Measurements from ENCODE around the gene NCOA1. TPM values are rescaled to one million over a fixed set of nuclear protein-coding genes. Genes with fewer than 3 reads are reported as not detected.
"Not testable (repeated sequence)": the region's sequence is repeated elsewhere in the genome, so short reads cannot be mapped to it uniquely, and the experiment has no call there.

NCOA1 gene
- polyA plus RNA-seq, 1 donor: 110 TPM

DNA sequence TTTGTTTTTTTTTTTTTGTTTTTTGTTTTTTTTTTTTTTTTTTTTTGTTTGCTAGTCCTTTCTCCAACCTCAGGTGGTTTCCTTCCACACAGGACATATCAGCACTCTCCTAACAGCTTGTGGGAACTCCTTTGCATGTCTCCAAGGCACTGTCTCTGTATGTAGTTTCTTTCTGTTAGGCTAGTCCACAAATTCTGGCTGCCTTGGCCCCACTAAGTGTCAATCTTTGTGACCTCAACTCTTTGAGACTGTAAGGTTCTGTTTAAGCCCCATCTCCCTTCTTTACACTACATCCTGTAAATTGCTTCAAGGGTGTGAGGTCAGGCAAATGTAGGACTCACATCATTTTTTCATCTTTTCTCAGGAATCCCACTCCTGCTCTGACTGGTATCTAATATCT, 85.1 kb downstream of the NCOA1 start:
- no peak for DNase-seq (ENCODE audit: low read depth)

DNA sequence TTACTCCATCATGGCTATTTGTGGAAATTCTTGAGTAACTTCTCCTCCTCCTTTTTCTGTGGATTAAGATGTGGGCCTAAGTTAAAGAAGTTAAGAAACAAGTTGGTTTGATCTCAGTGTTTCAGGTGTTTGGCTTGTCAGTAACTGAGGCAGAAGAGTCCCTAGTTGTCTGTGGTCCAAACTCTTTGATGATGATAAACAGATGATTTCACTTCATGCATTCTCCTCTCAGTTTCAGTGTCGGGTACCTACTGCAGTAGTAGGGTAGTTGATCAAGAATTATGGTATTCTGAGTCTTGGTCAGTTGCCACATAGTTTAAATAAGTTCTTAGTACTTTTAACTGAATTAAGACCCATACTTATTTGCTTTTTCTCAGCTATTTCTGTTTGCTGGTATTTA, 85.6 kb downstream of the NCOA1 start:
- no peak for DNase-seq (ENCODE audit: low read depth)

GRCh38 chr2:24577481-24577880, 86.4 kb downstream of the NCOA1 start:
- DNase-seq (ENCODE audit: low read depth): no peak

DNA sequence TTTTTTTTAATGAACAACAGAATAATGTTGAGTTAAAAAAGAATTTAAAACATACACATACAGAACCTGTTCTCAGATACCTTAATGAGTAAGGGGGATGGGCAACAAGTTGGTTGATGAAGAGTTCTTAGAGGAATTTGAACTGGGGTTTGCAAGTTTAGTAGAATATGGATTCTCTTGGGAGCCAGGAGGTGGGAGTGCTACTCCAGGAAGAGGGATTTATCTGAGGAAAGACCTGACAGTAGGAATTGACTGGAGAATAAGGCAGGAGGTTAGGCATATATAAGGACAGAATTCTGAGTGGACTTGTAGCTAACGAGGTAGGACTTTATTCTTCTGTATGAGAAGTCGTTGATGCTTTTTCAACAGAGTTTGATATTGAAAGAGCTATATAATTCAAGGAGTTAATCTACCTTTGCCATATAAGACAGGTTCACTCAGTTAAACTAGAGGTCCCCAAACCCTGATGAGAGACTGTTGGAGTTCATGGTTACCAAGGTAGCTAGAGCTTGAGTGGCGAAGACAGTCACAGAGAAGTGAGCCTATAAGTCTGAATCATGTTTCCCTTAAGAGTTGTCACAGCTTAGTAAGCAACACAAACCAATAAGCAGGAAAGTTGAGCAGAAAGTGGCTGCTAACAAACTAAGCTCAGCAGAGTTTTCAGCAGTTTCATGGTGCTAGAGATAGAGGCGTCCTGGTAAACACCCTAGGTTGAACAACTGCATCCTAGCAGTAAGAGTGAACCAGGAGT, 88.2 kb downstream of the NCOA1 start:
- no peak for DNase-seq (ENCODE audit: low read depth)

DNA sequence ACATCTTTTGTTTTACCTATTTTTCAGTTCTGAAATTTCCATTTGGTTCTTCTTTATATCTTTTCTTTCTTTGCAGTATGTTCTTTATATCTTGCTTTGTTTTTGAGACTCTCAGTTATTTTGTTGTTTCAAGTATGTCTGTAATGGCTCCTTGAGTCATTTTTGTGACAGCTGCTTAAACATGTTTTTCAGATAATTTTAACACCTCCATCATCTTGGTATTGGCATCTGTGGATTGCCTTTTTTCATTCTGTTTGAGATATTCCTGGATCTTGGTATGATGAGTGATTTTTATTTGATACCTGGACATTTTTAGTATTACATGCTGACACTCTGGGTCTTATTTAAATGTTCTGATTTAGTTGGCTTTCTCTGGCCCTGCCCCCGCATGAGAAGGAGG, 89.5 kb downstream of the NCOA1 start:
- no peak for DNase-seq (ENCODE audit: low read depth)

DNA sequence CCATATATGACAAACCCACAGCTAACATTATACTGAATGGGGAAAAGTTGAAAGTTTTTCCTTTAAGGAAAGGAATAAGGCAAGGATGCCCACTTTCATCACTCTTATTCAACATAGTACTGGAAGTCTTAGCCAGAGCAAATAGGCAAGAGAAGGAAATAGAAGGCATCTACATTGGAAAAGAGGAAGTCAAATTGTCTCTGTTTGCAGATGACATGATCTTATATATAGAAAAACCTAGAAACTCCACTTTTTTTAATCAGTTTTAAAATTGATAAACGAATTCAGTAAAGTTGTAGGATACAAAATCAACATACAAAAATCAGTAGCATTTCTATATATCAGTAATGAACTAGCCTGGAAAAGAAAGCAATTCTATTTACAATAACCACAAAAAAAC, 90.9 kb downstream of the NCOA1 start:
- DNase-seq (ENCODE audit: low read depth): not testable (repeated sequence)

DNA sequence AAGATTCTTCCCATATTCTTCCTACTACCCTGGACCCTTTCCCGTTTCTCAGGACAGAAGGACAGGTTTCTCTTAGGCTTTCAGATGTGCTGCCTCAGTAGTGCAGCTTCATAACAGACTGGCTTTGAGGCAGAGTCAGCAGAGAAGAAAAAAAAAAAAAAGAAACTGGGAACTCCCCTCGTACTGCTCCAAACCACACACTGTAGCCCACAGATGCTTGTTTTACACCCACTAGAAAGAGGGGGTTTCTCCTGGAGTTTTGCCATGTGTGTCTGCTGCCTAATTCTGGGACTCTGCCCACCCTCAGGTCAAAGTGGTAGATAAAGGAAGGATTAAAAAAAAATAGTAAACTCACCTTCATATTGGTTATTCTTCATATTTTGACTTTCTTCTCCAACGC, 95.9 kb downstream of the NCOA1 start:
- no peak for DNase-seq (ENCODE audit: low read depth)

- DNase-seq (ENCODE audit: low read depth): no peak
Measured at GRCh38 chr2:24588294-24588693, 97.2 kb downstream of the NCOA1 start.

DNA sequence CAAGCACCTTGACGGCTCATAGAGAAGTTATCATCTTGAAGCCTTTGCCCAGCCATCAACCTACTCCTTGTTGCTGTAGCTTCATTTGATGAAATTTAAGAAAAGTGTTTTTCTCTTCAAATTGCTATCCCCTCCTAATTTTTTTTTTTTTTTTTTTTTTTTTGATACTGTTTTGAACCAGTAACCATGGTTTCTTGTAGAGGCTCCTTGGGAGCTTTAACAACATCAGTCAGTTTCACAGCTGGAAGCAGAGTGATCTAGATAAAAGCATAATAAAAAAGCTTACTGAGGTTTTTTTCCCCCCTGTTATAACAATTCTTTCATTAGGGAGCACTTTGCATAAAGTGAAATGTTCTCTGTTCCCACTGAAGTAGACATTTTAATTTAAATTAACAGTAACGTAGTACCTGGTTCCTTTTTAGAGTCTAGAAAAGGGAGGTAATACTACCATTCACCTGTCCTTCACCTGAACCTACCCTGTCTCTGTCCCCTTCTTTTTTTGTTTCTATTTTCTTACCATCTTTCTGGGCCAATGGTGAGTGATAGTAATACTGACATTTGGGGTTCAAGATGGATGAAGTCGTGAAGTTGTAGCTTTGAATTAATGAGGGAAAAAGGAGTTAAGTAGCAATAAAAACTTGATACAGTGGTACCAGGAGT, 101.5 kb downstream of the NCOA1 start:
- no peak for DNase-seq (ENCODE audit: low read depth)

DNA sequence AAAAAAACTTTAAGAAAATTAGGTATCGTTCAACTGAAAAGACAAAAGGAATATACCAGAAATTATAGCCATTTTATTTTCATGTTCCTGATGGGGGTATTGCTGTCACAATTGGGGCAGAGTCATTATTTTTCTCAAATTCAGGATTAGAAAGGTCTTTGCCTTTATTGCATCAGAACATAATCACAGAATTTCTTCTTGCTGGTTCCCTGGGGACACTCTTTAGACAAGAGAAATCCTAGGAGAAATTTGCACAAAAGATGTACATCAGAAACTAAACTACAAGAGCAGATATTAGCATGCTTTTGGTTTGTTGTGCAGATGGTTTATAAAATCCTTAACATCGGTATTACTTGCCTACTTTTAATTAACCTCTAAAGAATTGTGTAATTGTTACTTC, 103.2 kb downstream of the NCOA1 start:
- DNase-seq (ENCODE audit: low read depth): no peak

DNA sequence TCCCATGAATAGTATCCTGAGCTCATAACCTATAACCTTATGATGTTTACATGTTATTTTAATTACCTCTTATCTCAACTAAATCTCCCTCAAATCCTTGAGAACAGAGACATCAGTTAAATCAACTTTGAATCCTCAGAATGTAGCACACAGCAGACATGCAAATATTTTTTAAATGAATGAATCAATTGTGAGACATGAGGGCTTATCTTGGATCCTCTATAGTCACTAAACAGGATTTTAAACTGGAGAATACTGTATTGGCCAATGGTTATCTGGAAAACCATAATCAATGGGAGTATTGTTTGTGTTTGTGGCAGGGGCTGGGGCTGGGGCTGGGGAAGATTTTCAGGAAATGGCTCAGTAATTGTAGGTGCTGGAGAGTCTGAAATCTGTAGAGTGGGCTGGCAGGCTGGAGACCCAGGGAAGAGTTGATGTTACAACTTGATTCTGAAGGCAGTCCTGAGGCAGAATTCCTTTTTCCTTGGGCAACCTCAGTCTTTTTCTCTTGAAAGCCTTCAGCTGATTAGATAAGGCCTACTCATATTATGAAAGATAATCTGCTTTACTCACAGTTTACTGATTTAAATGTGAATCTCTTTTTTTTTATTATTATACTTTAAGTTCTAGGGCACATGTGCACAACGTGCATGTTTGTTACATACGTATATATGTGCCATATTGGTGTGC, 106.3 kb downstream of the NCOA1 start:
- DNase-seq (ENCODE audit: low read depth): no peak

GRCh38 chr2:24600140-24600539, 109.1 kb downstream of the NCOA1 start:
- not testable (repeated sequence) for DNase-seq (ENCODE audit: low read depth)

DNA sequence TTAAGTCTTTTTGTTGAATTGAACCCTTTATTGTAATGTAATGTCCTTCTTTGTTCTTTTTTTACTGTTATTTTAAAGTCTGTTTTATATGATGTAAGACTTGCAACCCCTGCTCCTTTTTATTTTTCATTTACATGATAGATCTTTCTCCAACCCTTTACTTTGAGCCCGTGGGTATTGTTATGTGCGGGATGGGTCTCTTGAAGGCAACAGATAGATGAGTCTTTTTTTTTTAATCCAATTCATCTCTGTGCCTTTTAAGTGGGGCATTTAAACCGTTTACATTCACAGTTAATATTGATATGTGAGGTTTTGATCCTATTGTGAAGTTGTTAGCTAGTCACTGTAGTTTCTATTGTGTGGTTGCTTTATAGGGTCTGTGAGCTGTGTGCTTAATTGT, 120.6 kb downstream of the NCOA1 start:
- no peak for DNase-seq (ENCODE audit: low read depth)

DNA sequence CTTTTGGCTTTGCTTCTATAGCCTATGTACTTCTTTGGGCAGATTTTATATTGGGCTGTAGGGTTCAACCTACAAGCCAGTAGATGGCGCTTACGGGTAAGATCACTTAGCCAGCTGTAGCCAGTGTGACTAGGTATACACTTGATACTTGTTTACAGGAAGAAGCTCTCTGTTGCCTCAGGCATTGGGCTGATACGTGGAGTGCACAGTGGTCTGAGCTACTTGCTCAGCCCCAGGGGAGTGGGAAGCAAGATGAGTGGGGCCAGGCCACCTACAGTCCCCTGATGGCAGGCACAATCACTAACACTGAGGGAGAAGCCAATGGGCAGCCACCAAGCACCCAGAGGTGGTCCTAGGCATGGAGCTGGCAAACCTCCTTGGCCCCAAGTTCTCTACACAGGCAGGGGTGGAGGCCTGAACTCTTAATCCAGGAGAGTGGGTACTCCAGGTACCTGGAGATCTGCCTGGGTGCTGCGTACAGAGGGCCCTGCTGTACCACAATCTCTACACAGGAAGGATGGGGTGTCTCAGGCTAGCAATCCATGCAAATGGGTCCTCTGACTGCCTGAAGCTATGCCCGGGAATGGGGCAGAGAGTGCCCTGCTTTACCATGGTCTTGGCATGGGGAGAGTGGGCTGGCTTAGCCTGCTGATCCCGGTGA, 122.2 kb downstream of the NCOA1 start:
- DNase-seq (ENCODE audit: low read depth): no peak

DNA sequence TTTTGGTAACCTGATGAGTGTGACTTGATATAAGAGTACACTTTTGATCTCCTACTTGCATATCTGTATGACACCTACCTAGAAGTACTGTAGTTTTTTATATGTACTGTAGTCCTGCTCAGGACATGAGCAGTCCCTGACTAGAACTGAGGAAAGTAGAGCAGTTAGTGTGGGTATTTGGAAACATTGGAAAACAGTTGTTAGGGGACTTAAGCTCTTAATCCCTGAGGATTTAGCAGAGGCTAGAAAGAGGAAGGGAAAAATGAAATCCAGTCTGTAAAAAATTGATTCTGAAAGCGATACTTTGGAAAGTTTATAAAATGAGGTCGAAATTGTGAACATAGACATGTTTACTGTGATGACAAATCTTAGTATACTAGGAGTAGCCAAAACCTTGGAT, 125.6 kb downstream of the NCOA1 start:
- no peak for DNase-seq (ENCODE audit: low read depth)

DNA sequence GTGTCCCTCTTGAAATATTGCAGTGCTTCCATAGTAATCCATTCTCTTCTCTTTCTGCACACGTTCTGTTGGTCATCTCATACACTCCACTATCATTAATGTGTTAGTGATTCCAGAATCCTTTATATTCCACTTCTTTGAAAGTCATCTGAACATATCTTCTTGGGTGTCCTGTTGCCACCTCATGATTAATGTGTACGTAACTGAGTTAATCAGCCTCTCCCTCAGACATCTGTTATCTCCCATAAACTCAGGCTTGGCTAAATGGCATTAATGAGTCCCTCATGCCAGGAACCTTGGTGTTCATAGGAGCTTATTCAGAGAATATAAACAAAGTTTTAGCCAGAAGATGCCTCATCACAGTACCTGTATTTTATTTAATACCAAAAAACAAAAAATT, 126.4 kb downstream of the NCOA1 start:
- no peak for DNase-seq (ENCODE audit: low read depth)

GRCh38 chr2:24618144-24618543, 127.1 kb downstream of the NCOA1 start:
- no peak for DNase-seq (ENCODE audit: low read depth)

DNA sequence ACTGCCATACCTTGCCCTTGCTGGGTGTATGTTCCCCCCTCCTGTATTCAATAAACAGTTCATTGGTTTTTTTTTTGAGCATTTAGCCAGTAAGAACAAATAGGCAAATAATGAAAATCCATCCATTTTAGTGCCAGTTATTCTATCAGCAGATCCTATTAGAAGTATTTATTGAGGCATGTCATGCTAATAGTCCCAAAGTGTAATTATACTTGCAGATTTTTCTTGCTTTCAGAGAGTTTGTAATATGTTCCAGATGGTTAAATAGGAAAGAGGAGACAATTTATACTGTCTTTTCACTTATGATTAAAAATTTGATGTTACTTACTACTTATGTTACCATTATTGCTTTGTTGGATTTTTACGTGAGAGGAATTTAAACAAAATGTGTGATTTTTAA, 127.6 kb downstream of the NCOA1 start:
- DNase-seq (ENCODE audit: low read depth): no peak

- DNase-seq (ENCODE audit: low read depth): no peak
Measured at GRCh38 chr2:24620936-24621335, 129.9 kb downstream of the NCOA1 start.

- no peak for DNase-seq (ENCODE audit: low read depth)
Measured at GRCh38 chr2:24621779-24622538, 130.9 kb downstream of the NCOA1 start.

- DNase-seq (ENCODE audit: low read depth): no peak
Measured at GRCh38 chr2:24623535-24623934, 132.5 kb downstream of the NCOA1 start.

- no peak for DNase-seq (ENCODE audit: low read depth)
Measured at GRCh38 chr2:24625728-24626127, 134.7 kb downstream of the NCOA1 start.

Data from forelimb muscle (tissue), 1 donor.